K562 (cell line): ENCODE measurements around the gene SEZ6. TPM values are rescaled to one million over a fixed set of nuclear protein-coding genes. Genes with fewer than 3 reads are reported as not detected.
A peak's percentile ranks its signal among the peaks of the same experiment; 100 is the strongest.

Experiments
- BRD4 ChIP-seq: fragments of 200-600 bp; sonication (generic); IDR thresholded peaks from 2 replicates; pipeline ENCODE4 v1.6.1; 2017; ENCODE audit warnings: inconsistent platforms
- CBFB ChIP-seq: sonication (generic); formaldehyde crosslinking; IDR thresholded peaks from 2 replicates; pipeline ENCODE4 v1.4.0; 2020; ENCODE audit warnings: mild to moderate bottlenecking, missing genetic modification reagents
- CBX5 ChIP-seq: IDR thresholded peaks from 2 replicates; pipeline ENCODE4 v1.6.1; 2014; ENCODE audit warnings: low read depth, borderline replicate concordance
- COPS2 ChIP-seq: fragments of 450-650 bp; conservative IDR thresholded peaks from 2 replicates; pipeline ENCODE4 v1.6.1; 2016; ENCODE audit warnings: mild to moderate bottlenecking, moderate library complexity
- FOXJ3 ChIP-seq: sonication (generic); formaldehyde crosslinking; IDR thresholded peaks from 2 replicates; pipeline ENCODE4 v1.4.0; 2020; ENCODE audit warnings: mild to moderate bottlenecking, missing genetic modification reagents
- FOXK1 ChIP-seq: sonication (generic); formaldehyde crosslinking; IDR thresholded peaks from 2 replicates; pipeline ENCODE4 v1.8.0; 2022; ENCODE audit warnings: missing genetic modification reagents, mild to moderate bottlenecking, borderline replicate concordance
- HMGN3 ChIP-seq: IDR thresholded peaks from 2 replicates; pipeline ENCODE4 v1.6.1; 2011; ENCODE audit warnings: borderline replicate concordance, low read depth, mild to moderate bottlenecking, mixed read lengths, low read length; ENCODE audit not compliant: insufficient read length; ENCODE audit errors: extremely low read depth
- MYC ChIP-seq, 2 experiments: fragments of 250-450 bp in 1 of 2; sonication (Bioruptor Pico) in 1 of 2; IDR thresholded peaks; 2 replicates each; pipeline versions ENCODE4 v1.5.1 to v1.6.1; 2012 to 2021; ENCODE audit warnings: low read depth in 2 of 2, borderline replicate concordance in 1 of 2, improper control_type of control experiment in 1 of 2, low read length in 1 of 2, mild to moderate bottlenecking in 1 of 2, moderate library complexity in 1 of 2
- NR3C1 ChIP-seq: sonication (generic); formaldehyde crosslinking; IDR thresholded peaks from 2 replicates; pipeline ENCODE4 v1.8.1; 2022; ENCODE audit warnings: missing genetic modification reagents
- SIX5 ChIP-seq, 2 experiments: IDR thresholded peaks; 2 replicates each; pipeline ENCODE4 v1.6.1; 2011; ENCODE audit warnings: low read length in 2 of 2, borderline replicate concordance in 1 of 2, low read depth in 1 of 2, mild to moderate bottlenecking in 1 of 2, moderate library complexity in 1 of 2; ENCODE audit not compliant: insufficient read depth in 1 of 2
- SRSF7 ChIP-seq: fragments of 200-400 bp; formaldehyde crosslinking; optimal IDR thresholded peaks from 2 replicates; pipeline ENCODE3; 2017; ENCODE audit warnings: mild to moderate bottlenecking, low read depth, low read length
- YY1 ChIP-seq, 3 experiments: IDR thresholded peaks; 2 replicates each; pipeline ENCODE4 v1.6.1; 2011; ENCODE audit warnings: low read length in 2 of 3, mild to moderate bottlenecking in 2 of 3, moderate library complexity in 2 of 3, borderline replicate concordance in 1 of 3, control low read depth in 1 of 3, low read depth in 1 of 3; ENCODE audit not compliant: insufficient read depth in 3 of 3, insufficient replicate concordance in 2 of 3, control insufficient read depth in 1 of 3, insufficient read length in 1 of 3; ENCODE audit errors: extremely low read depth in 1 of 3
- ZEB2 ChIP-seq: fragments of 450-650 bp; IDR thresholded peaks from 2 replicates; pipeline ENCODE4 v1.6.1; 2016
- ZNF384 ChIP-seq: IDR thresholded peaks from 2 replicates; pipeline ENCODE4 v1.6.1; 2012; ENCODE audit warnings: low read depth, low read length, improper control_type of control experiment
- polyA plus RNA-seq, 8 experiments: library from polyadenylated mRNA; depleted of rRNA in 4 of 8; stranded (reverse) in 5 of 8; unstranded in 3 of 8; fragments of >200 nt; fragmentation: Nextera tagmentation in 2 of 8; fragmentation: Illumina TruSeq in 1 of 8; extraction: Ambion mirVana in 2 of 8; extraction: Trizol in 1 of 8; gene quantifications; 2 replicates each; pipeline versions ENCODE4 v1.2.1 to v1.2.3, GENCODE V29; 2011 to 2014; ENCODE audit warnings: inconsistent platforms in 1 of 8, missing spikeins in 1 of 8
- total RNA-seq, 7 experiments: library from RNA; depleted of rRNA in 6 of 7; stranded (reverse); fragments of >200 nt in 6 of 7; fragmentation: Illumina TruSeq in 2 of 7; extraction: Trizol in 2 of 7; gene quantifications; 2 replicates each; pipeline versions ENCODE4 v1.2.1 to v1.2.3, GENCODE V29; 2011 to 2021; ENCODE audit warnings: low replicate concordance in 1 of 7
- TF ChIP-seq, protein P1 (sequence below): fragments of 200-800 bp; sonication (Bioruptor generic); IDR thresholded peaks from 2 replicates; pipeline ENCODE4 v1.6.1; 2016; ENCODE audit warnings: missing genetic modification characterization, missing compliant biosample characterization
- TF ChIP-seq, protein P2 (sequence below): fragments of 250-450 bp; sonication (Bioruptor Pico); IDR thresholded peaks from 2 replicates; pipeline ENCODE4 v1.4.0; 2020; ENCODE audit warnings: borderline replicate concordance

The SEZ6 gene
- total and polyA plus RNA-seq, 9 of the 15 experiments (the other 6 are each of a cell fraction or from before 2014, with no cell fraction given) = not detected

DNA sequence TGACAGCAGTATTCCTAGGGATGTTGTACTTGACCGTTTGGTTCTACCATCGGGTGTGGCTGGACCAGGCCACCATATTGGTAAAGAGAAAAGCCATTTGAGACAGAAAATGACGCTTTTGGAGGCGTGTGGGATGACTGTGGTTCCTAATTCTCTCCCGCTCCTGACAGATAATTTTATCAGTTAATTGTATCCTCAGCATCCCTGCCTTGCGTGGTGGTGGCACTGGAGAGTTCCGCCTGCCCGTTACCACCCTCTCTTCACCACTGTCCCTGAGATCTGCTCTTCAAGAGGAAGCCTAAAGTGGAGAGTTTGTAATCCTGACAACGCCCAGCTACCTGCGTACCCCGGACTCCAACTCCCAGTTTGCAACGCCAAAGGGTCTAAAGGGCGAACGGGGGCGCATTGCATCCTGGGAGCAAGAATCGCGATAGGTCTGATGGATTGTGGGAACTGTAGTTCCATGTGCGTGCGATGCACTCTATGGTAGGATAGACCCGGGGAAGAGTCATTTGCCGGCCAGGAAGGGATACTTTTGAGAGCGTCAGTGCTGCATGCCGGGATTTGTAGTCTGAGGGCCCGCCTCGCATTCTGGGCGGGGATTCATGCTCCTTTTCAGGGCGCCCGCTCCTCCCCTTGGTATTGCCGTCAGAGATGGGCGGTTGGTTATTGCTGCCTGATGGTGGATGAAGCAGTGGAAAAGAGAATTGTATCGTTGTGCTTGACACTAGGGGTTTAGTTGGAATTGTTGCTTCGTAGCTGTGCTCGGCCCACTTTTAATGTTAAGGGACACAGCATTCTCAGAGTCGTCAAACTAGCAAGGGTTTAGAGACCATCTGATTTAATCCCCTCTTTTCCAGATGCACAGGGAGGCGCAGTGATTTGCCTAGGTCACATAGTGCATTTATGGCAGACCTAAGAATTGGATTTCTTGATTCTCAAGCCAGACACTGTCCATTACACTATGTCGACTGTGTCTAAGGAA lies 53.5 kb downstream of the SEZ6 start (continued):
- TF ChIP-seq, protein P1, sequence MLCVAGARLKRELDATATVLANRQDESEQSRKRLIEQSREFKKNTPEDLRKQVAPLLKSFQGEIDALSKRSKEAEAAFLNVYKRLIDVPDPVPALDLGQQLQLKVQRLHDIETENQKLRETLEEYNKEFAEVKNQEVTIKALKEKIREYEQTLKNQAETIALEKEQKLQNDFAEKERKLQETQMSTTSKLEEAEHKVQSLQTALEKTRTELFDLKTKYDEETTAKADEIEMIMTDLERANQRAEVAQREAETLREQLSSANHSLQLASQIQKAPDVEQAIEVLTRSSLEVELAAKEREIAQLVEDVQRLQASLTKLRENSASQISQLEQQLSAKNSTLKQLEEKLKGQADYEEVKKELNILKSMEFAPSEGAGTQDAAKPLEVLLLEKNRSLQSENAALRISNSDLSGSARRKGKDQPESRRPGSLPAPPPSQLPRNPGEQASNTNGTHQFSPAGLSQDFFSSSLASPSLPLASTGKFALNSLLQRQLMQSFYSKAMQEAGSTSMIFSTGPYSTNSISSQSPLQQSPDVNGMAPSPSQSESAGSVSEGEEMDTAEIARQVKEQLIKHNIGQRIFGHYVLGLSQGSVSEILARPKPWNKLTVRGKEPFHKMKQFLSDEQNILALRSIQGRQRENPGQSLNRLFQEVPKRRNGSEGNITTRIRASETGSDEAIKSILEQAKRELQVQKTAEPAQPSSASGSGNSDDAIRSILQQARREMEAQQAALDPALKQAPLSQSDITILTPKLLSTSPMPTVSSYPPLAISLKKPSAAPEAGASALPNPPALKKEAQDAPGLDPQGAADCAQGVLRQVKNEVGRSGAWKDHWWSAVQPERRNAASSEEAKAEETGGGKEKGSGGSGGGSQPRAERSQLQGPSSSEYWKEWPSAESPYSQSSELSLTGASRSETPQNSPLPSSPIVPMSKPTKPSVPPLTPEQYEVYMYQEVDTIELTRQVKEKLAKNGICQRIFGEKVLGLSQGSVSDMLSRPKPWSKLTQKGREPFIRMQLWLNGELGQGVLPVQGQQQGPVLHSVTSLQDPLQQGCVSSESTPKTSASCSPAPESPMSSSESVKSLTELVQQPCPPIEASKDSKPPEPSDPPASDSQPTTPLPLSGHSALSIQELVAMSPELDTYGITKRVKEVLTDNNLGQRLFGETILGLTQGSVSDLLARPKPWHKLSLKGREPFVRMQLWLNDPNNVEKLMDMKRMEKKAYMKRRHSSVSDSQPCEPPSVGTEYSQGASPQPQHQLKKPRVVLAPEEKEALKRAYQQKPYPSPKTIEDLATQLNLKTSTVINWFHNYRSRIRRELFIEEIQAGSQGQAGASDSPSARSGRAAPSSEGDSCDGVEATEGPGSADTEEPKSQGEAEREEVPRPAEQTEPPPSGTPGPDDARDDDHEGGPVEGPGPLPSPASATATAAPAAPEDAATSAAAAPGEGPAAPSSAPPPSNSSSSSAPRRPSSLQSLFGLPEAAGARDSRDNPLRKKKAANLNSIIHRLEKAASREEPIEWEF (CRISPR knock-in tag) = no peak
- TF ChIP-seq FOXJ3 (CRISPR knock-in tag) = no peak
- peak; percentile 66 for TF ChIP-seq MYC (IDR thresholded peaks at IDR 0.05; ENCODE audit: low read depth, low read length)
- no peak; the same call in 1 of the 2 replicates for TF ChIP-seq MYC (CRISPR knock-in tag; IDR thresholded peaks at IDR 0.05; ENCODE audit: borderline replicate concordance, low read depth)
- peak; percentile 72; the same call in 1 of the 2 replicates for TF ChIP-seq ZEB2
- TF ChIP-seq BRD4 = peak; percentile 73; the same call in 1 of the 2 replicates
- no peak for TF ChIP-seq COPS2
- TF ChIP-seq NR3C1 (CRISPR knock-in tag) = no peak
- TF ChIP-seq ZNF384 = no peak
- peak; percentile 100 for TF ChIP-seq SIX5 (IDR thresholded peaks at IDR 0.05; ENCODE audit: borderline replicate concordance in 1 of 2, insufficient read depth in 1 of 2, low read depth in 1 of 2, low read length in 2 of 2)
- no peak for TF ChIP-seq SRSF7
- peak; percentile 68; the same call in 1 of the 2 replicates for TF ChIP-seq CBFB (CRISPR knock-in tag)
- TF ChIP-seq HMGN3 = no peak
- TF ChIP-seq YY1 (IDR thresholded peaks at IDR 0.05; ENCODE audit: borderline replicate concordance in 1 of 3, control insufficient read depth in 1 of 3, extremely low read depth in 1 of 3, insufficient read depth in 3 of 3, insufficient read length in 1 of 3, insufficient replicate concordance in 2 of 3, low read depth in 1 of 3, low read length in 2 of 3) = peak in 2 of 3 experiments; percentile 3 to 79
- TF ChIP-seq FOXK1 (CRISPR knock-in tag) = 0 out of 2 replicates have a peak, but pooled peaks have one; percentile 43
- TF ChIP-seq, protein P2, sequence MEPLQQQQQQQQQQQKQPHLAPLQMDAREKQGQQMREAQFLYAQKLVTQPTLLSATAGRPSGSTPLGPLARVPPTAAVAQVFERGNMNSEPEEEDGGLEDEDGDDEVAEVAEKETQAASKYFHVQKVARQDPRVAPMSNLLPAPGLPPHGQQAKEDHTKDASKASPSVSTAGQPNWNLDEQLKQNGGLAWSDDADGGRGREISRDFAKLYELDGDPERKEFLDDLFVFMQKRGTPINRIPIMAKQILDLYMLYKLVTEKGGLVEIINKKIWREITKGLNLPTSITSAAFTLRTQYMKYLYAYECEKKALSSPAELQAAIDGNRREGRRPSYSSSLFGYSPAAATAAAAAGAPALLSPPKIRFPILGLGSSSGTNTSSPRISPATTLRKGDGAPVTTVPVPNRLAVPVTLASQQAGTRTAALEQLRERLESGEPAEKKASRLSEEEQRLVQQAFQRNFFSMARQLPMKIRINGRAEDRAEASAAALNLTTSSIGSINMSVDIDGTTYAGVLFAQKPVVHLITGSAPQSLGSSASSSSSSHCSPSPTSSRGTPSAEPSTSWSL (CRISPR knock-in tag) = no peak
- no peak for TF ChIP-seq CBX5
